COLO829 (cell line): ENCODE measurements around the gene MAP3K7.

Experiments
- DNase-seq: peaks from one replicate; pipeline ENCODE4 v3.0.0; 2012; ENCODE audit warnings: low spot score

The MAP3K7 gene

GRCh38 chr6:90530882-90531281, 56.0 kb downstream of the MAP3K7 start:
- DNase-seq, result no peak

- DNase-seq, result no peak
Observed at GRCh38 chr6:90525421-90525820, 61.5 kb downstream of the MAP3K7 start.

GRCh38 chr6:90523779-90524310, 63.0 kb downstream of the MAP3K7 start:
- DNase-seq, result no peak

DNA sequence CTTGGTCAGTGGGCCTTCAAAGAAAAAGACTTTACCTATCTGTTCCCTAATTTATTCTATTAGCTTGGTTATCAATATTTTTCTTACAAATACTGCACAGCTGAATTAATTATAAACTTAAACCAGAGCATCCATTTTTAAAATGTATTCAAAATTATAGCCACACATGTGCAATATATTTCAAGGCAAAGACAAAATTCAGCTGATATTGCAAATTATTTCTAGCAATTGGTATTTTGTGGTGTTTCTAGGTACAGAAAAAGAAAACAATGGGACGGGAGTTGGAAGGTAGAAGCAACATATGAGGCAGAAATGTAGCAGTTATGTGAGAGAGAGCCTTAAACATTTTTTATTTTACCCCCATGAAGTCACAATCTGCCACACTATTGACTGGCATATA, 64.9 kb downstream of the MAP3K7 start:
- no peak for DNase-seq

DNA sequence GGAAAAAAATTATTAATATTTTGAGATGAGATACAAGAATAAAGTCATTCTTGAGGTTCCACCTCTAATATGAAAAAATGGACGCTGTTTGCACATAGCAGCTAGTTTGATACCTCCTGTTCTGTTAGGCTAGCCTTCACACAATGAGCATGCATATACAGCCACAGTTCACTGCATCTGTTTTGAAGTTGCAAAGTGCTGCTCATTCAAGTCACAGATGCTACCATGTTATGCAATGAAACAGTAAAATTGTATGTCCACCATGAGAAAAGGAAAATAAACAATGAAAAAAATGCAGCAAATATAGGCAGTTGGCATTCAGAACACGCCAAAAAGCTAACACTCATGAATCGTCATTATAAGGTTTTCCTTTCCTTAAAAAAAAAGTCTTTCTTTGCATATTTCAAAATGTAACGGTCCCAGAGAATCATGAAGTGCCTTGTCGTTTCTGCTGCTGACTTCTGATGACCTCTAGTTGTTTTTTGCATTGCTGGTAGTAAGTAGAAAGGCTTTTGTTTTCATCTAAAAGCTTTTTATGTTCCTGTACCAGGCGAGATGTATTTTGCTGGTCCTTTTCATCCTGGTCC, 70.7 kb downstream of the MAP3K7 start:
- no peak for DNase-seq

DNA sequence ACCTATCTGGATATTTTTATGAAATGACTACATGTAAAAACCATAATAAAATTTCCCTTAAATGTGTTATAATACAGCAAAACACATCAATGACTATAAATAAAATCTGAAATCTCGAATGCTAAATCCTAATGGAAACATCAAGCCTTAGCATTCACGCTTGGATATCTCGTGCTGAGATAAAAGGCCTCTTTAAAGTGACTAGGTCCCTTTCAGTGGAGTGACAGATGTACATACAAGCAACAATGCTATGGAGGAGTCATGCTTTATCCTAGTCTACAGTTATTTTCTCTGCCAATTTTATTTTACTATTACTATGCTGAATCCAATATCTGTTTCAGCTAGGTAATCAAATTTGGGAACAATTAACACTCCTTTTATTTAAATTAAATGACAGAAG, 72.4 kb downstream of the MAP3K7 start:
- no peak for DNase-seq

DNA sequence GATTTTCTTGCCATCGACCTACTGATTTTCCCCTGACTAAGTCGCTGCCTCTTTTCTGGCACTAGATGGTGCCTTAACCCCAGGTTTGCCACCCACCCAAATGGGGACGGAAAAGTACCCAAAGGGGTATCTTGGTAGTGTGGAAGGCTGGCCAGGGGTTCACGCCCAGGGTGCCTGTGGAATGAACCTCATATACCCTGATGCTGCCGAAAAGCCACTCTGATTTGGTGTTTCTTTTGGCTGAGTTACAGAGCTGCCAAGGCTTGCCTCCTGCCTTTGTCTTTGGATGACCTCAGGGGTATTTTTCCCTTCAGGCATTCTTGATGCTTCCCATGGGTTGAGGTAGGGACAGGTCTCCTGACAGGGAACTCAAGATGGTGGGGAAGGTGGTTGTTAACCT, 78.1 kb downstream of the MAP3K7 start:
- DNase-seq, result no peak

GRCh38 chr6:90502866-90503407, 83.9 kb downstream of the MAP3K7 start:
- no peak for DNase-seq

GRCh38 chr6:90502381-90502780, 84.5 kb downstream of the MAP3K7 start:
- no peak for DNase-seq

GRCh38 chr6:90500458-90500857, 86.4 kb downstream of the MAP3K7 start:
- DNase-seq, result no peak

- no peak for DNase-seq
Observed at GRCh38 chr6:90497411-90497810, 89.5 kb downstream of the MAP3K7 start.

DNA sequence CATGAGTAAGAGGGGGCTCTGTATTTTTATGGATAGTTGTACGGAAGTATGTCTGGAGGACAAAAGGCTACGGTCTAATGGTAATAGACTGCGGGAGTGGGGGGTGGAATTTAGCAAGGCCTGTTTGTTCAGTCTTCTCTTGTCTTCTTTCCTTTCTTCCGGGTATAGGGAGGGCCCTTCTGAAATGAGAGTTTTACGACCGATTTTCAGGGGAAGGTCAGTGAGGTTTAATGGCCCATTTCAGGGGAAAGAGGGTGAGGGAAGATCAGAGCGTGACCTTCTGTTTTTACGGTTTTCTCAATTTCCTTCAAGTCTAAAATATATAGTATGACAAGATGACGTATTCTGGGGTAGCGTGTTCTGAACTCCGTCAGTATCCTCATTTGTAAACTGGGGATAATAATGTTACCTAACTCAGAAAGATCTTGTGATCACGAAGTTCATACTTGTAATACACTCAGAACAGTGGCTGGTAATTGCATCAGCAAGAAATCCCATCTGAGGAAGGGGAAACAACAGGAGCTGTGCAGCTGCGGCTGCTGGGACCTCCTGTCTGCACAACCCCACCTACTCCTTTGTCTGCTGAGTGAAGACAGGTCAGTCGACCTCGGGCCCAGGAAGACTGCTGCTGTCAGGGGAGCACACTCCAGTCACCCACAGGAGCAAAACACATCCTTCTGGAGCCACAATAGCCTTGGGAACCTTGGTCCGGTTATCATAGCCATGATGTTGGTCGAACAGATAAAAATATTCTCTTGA, 90.4 kb downstream of the MAP3K7 start:
- no peak for DNase-seq

GRCh38 chr6:90495216-90495817, 91.6 kb downstream of the MAP3K7 start:
- no peak for DNase-seq

GRCh38 chr6:90494067-90494780, 92.6 kb downstream of the MAP3K7 start:
- DNase-seq, result no peak

GRCh38 chr6:90493332-90493731, 93.5 kb downstream of the MAP3K7 start:
- peak; percentile 39 for DNase-seq

- no peak for DNase-seq
Observed at GRCh38 chr6:90492798-90493197, 94.1 kb downstream of the MAP3K7 start.

DNA sequence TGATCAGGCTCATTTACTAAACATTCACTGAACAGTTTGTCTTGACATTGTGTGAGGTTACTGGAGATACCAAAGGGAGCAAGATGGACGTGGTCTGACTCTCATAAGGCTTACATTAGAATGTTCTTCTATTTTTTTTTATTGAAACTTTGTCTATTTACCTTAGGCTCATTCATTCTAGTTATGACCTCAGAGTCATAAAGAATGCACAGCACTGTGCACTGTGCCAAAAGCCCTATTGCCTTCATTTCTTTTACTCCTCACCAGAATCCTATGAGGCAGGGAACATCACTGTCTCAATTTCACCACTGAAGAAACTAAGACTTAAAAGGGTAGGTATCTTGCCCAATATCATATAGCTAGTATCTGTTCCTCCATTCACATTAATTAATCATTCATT, 94.5 kb downstream of the MAP3K7 start:
- DNase-seq, result no peak

DNA sequence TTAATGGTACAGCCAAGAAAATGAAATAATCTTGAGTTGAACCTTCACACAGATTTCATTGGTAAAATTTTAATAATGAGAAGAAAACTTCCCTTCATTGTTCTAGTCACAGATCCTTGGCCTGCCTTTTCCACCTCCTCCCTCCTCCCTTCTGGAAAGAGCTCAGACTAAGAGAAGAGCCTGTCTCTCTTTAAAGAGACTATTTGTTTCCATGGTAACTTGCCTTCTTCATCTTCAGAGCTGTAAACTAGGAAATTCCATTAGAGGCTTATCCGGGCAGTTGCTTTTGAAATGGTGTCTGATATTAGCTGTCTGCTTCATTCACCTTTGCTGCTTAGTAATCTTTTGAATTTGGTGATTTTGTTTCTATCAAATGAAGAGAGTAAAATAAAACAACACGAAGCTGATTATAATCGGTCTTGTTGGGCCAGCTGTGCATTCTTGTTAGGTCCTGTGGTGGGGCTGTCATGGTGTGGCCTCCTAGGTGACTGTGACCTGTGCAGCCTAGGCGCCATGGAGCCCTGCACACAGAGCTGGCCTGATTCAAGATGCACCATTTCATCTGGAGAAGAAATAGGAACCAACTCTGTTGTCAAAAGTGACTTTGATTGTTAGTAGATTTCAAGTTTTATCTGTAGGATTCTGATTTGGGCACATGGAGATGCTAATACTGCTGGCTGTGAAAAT, 96.7 kb downstream of the MAP3K7 start:
- DNase-seq, result no peak

DNA sequence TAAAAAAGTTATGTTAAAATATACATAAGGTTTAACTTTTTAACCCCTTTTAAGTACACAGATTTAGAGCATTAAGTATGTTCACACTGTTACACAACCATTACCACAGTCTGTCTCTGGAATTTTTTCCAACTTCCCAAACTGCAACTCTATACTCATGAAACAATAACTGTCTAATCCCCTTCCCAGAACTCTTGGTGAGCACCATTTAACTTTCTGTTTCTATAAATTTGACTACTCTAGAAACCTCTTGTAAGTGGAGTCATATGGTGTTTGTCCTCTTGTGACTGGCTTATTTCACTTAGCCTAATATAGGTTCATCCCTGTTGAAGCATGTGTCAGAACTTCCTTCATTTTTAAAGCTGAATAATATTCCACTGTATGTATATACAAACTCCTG, 98.1 kb downstream of the MAP3K7 start:
- no peak for DNase-seq

DNA sequence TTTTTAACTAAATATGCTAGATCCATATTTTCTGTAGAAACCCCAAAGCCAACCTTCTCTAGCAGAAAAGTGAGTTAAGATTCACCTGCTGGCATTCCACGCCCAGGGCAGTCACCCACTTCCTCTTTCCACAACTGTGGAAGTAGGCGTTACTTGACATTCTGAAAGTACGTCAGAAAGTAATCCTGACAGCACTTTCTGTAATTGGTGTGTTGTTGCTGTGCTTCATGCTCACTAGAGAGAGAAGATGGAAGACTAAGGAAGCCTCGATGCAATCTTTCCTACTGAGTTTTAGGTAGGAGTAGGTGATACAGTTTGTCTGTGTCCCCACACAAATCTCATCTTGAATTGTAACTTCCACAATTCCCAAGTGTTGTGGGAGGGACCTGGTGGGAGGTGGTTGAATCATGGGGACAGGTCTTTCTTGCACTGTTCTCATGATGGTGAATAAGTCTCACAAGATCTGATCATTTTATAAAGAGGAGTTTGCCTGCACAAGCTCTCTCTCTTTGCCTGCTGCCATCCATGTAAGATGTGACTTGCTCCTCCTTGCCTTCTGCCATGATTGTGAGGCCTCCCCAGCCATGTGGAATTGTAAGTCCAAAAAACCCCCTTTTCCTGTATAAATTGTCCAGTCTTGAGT, 101.1 kb downstream of the MAP3K7 start:
- DNase-seq, result no peak

- peak; percentile 83 for DNase-seq
Observed at GRCh38 chr6:90484903-90485302, 102.0 kb downstream of the MAP3K7 start.
